Keratinocyte (primary cell): ENCODE results near the gene DR1. TPM values are rescaled to one million over a fixed set of nuclear protein-coding genes. Genes with fewer than 3 reads are reported as not detected.

ENCODE experiments used
- DNase-seq: peaks from one replicate; pipeline ENCODE4 v3.0.0-alpha.2; 2011; ENCODE audit warnings: low read depth, missing footprints, low spot score
- FAIRE-seq: peaks from 2 replicates; lab custom pipeline; 2011; peaks lifted over from hg19 to GRCh38; lab: Jason Lieb, UNC
- H2AFZ ChIP-seq: 2 replicates; pipeline ENCODE4 v1.6.0; 2012; ENCODE audit warnings: low read length, control low read depth, inconsistent platforms; ENCODE audit not compliant: control insufficient read depth
- H3K27ac ChIP-seq: 2 replicates; pipeline ENCODE4 v1.5.1; 2011; ENCODE audit warnings: low read length; ENCODE audit not compliant: control insufficient read depth, insufficient read depth
- H3K27me3 ChIP-seq: 3 replicates; pipeline ENCODE4 v1.6.0; 2011; ENCODE audit warnings: low read length; ENCODE audit not compliant: control insufficient read depth, insufficient read depth; ENCODE audit errors: extremely low read depth
- H3K36me3 ChIP-seq, 2 experiments: 2 replicates in 1 of 2; 3 replicates in 1 of 2; pipeline ENCODE4 v1.5.1; 2011; ENCODE audit warnings: low read length in 2 of 2, mild to moderate bottlenecking in 1 of 2; ENCODE audit not compliant: control insufficient read depth in 2 of 2, insufficient read depth in 2 of 2; ENCODE audit errors: extremely low read depth in 1 of 2
- H3K4me1 ChIP-seq: 3 replicates; pipeline ENCODE4 v1.5.1; 2011; ENCODE audit warnings: low read length; ENCODE audit not compliant: control insufficient read depth, insufficient read depth; ENCODE audit errors: extremely low read depth
- H3K4me2 ChIP-seq: 3 replicates; pipeline ENCODE4 v1.6.0; 2011; ENCODE audit warnings: low read depth, low read length; ENCODE audit not compliant: control insufficient read depth, insufficient read depth; ENCODE audit errors: extremely low read depth
- H3K4me3 ChIP-seq, 3 experiments: fragments of 200-600 bp in 1 of 3; sonication (generic) in 1 of 3; 2 replicates in 2 of 3; 3 replicates in 1 of 3; pipeline ENCODE4 v1.5.1; 2011 to 2016; ENCODE audit warnings: low read length in 3 of 3, mild to moderate bottlenecking in 3 of 3, control low read depth in 2 of 3, inconsistent platforms in 1 of 3, low read depth in 1 of 3, mixed read lengths in 1 of 3, mixed run types in 1 of 3, moderate library complexity in 1 of 3; ENCODE audit not compliant: control insufficient read depth in 2 of 3, insufficient read depth in 2 of 3; ENCODE audit errors: extremely low read depth in 1 of 3
- H3K79me2 ChIP-seq: 2 replicates; pipeline ENCODE4 v1.6.0; 2012; ENCODE audit warnings: low read length; ENCODE audit not compliant: control insufficient read depth, insufficient read depth
- H3K9ac ChIP-seq: 3 replicates; pipeline ENCODE4 v1.6.0; 2011; ENCODE audit warnings: low read length; ENCODE audit not compliant: control insufficient read depth, insufficient read depth; ENCODE audit errors: extremely low read depth
- H3K9me1 ChIP-seq: 3 replicates; pipeline ENCODE4 v1.6.0; 2011; ENCODE audit warnings: low read length; ENCODE audit not compliant: control insufficient read depth, insufficient read depth; ENCODE audit errors: extremely low read depth
- H3K9me3 ChIP-seq: 2 replicates; pipeline ENCODE4 v1.5.1; 2012; ENCODE audit warnings: low read depth, low read length; ENCODE audit not compliant: control insufficient read depth
- H4K20me1 ChIP-seq: 3 replicates; pipeline ENCODE4 v1.6.0; 2011; ENCODE audit warnings: low read length; ENCODE audit not compliant: control insufficient read depth, insufficient read depth; ENCODE audit errors: extremely low read depth
- CTCF ChIP-seq, 3 experiments: IDR thresholded peaks in 1 of 3; conservative IDR thresholded peaks in 1 of 3; optimal IDR thresholded peaks in 1 of 3; 2 replicates in 2 of 3; 3 replicates in 1 of 3; pipeline versions ENCODE3 to v1.5.1; 2011; ENCODE audit warnings: low read length in 3 of 3, mild to moderate bottlenecking in 3 of 3, moderate library complexity in 2 of 3, control low read depth in 1 of 3, inconsistent platforms in 1 of 3; ENCODE audit not compliant: insufficient read depth in 2 of 3; ENCODE audit errors: extremely low read depth in 1 of 3
- EZH2 ChIP-seq: IDR thresholded peaks from one replicate; pipeline ENCODE4 v1.6.1; 2012; ENCODE audit warnings: inconsistent platforms, mild to moderate bottlenecking, low read length, moderate library complexity
- dilution Hi-C: fragments of 300-500 bp; cut with MboI; formaldehyde crosslinking; loops from one replicate; pipeline ENCODE4 v1.7.0; 2020; ENCODE audit warnings: low sequenced_read_pairs; ENCODE audit not compliant: extremely low pct_ligation_motif_present
- polyA plus RNA-seq, 5 experiments: library from polyadenylated mRNA; depleted of rRNA in 3 of 5; stranded (reverse) in 3 of 5; stranded (forward) in 1 of 5; unstranded in 1 of 5; fragments of >200 nt; gene quantifications; 1 replicate in 1 of 5; 2 replicates in 3 of 5; 3 replicates in 1 of 5; pipeline versions ENCODE4 v1.2.1 to v1.2.3, GENCODE V29; 2011 to 2012; ENCODE audit warnings: missing spikeins in 2 of 5, low read depth in 1 of 5, low replicate concordance in 1 of 5

DR1 gene
- polyA plus RNA-seq, 1 donor (not counting 4 experiments of a cell fraction or from before 2014, with no cell fraction given) = 47.9 TPM

GRCh38 chr1:93394514-93394913 is 48.8 kb downstream of the DR1 start:
- Histone ChIP-seq H3K9me3 (no peaks in the 10 kb centered on the region), H3K27ac (no peak overlapping the region), H3K9me1 (no peaks in the 10 kb centered on the region), H3K27me3 (no peaks in the 10 kb centered on the region), H3K4me3 (no peak overlapping the region), H4K20me1 (no peaks in the 10 kb centered on the region), H3K79me2 (no peaks in the 10 kb centered on the region), H3K36me3 (no peaks in the 10 kb centered on the region), H2AFZ (no peak overlapping the region), H3K4me2 (no peak overlapping the region), H3K4me1 (peaks cover 2% of the 10 kb centered on the region), H3K9ac (no peak overlapping the region)
- no peak for FAIRE-seq
- DNase-seq = no peak
- dilution Hi-C loops = no loop called here
- TF ChIP-seq EZH2 = no peak

- H3K4me2 ChIP-seq = no peak overlapping the region
- H2AFZ ChIP-seq = no peak overlapping the region
- TF ChIP-seq EZH2 = no peak
- TF ChIP-seq CTCF (optimal IDR thresholded peaks at IDR 0.05 in 1 of 3, IDR thresholded peaks at IDR 0.05 in 1 of 3, conservative IDR thresholded peaks at IDR 0.05 in 1 of 3; ENCODE audit: extremely low read depth in 1 of 3, insufficient read depth in 2 of 3, low read length in 3 of 3) = no peak
- no peaks in the 10 kb centered on the region for H3K27me3 ChIP-seq
- no peak overlapping the region for H3K27ac ChIP-seq
- H3K9ac ChIP-seq = no peak overlapping the region
- dilution Hi-C loops = no loop called here
- H3K4me3 ChIP-seq = no peak overlapping the region
- DNase-seq = no peak
- H3K4me1 ChIP-seq = peaks cover 2% of the 10 kb centered on the region
- no peaks in the 10 kb centered on the region for H3K79me2 ChIP-seq
- H3K36me3 ChIP-seq = no peaks in the 10 kb centered on the region
- H4K20me1 ChIP-seq = no peaks in the 10 kb centered on the region
- H3K9me3 ChIP-seq = no peaks in the 10 kb centered on the region
- H3K9me1 ChIP-seq = no peaks in the 10 kb centered on the region
- FAIRE-seq = peak; percentile 56
Measured at GRCh38 chr1:93395195-93395594, 49.5 kb downstream of the DR1 start.

DNA sequence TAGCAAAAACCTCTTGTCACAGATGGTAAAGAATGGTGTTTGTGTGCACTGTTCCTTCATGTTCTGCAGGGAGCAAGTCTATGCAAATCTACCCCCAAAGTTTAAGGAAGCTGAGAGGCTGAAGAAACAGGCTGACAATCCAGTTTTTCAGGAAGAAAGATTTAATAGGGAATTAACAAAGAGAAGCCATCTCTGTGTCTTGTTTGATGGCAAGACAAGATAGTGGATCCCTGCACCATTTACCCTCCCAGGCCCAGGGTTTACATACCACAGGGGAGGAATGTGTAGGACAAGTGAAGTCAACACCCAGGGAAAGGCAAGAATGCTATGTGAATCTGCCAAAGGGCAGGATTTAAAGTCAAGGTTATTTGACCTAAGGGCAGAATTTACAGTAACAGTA is 54.1 kb downstream of the DR1 start:
- no peaks in the 10 kb centered on the region for H3K9me1 ChIP-seq
- TF ChIP-seq EZH2 (no peak), CTCF (optimal IDR thresholded peaks at IDR 0.05 in 1 of 3, IDR thresholded peaks at IDR 0.05 in 1 of 3, conservative IDR thresholded peaks at IDR 0.05 in 1 of 3; ENCODE audit: extremely low read depth in 1 of 3, insufficient read depth in 2 of 3, low read length in 3 of 3) (no peak)
- H3K27me3 ChIP-seq = no peaks in the 10 kb centered on the region
- FAIRE-seq = no peak
- no peaks in the 10 kb centered on the region for H3K36me3 ChIP-seq
- H3K4me2 ChIP-seq = no peak overlapping the region
- no peak overlapping the region for H3K27ac ChIP-seq
- no peak overlapping the region for H3K4me3 ChIP-seq
- H3K79me2 ChIP-seq = no peaks in the 10 kb centered on the region
- H3K9ac ChIP-seq = no peak overlapping the region
- no peaks in the 10 kb centered on the region for H4K20me1 ChIP-seq
- DNase-seq = no peak
- H2AFZ ChIP-seq = no peak overlapping the region
- no peaks in the 10 kb centered on the region for H3K9me3 ChIP-seq
- H3K4me1 ChIP-seq = peaks cover 2% of the 10 kb centered on the region
- dilution Hi-C loops = no loop called here
